ENCODE results near the gene GFPT2. TPM values are rescaled to one million over a fixed set of nuclear protein-coding genes. Genes with fewer than 3 reads are reported as not detected.

Gene GFPT2
- total RNA-seq, 4 donors from 2014 or later = 2.5 to 8.4 (median 3.8) TPM

- WGBS, 2 donors = 87 to 88% methylated on average over 17 to 24 of the region's 24 CpGs
- TF ChIP-seq POLR2A (IDR thresholded peaks at IDR 0.05) = no peak
- TF ChIP-seq, protein P1, sequence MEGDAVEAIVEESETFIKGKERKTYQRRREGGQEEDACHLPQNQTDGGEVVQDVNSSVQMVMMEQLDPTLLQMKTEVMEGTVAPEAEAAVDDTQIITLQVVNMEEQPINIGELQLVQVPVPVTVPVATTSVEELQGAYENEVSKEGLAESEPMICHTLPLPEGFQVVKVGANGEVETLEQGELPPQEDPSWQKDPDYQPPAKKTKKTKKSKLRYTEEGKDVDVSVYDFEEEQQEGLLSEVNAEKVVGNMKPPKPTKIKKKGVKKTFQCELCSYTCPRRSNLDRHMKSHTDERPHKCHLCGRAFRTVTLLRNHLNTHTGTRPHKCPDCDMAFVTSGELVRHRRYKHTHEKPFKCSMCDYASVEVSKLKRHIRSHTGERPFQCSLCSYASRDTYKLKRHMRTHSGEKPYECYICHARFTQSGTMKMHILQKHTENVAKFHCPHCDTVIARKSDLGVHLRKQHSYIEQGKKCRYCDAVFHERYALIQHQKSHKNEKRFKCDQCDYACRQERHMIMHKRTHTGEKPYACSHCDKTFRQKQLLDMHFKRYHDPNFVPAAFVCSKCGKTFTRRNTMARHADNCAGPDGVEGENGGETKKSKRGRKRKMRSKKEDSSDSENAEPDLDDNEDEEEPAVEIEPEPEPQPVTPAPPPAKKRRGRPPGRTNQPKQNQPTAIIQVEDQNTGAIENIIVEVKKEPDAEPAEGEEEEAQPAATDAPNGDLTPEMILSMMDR (IDR thresholded peaks at IDR 0.05) = no peak
- no peak overlapping the region for H3K4me3 ChIP-seq (ENCODE audit: low read depth, poor library complexity, severe bottlenecking)
- DNase-seq (ENCODE audit: low spot score in 2 of 2) = no peak
- intact Hi-C loops (cut with DNase I; ENCODE audit: low total_unique reads) = no loop called here
Observed at GRCh38 chr5:180370861-180371641, 17.9 kb upstream of the GFPT2 start.

DNA sequence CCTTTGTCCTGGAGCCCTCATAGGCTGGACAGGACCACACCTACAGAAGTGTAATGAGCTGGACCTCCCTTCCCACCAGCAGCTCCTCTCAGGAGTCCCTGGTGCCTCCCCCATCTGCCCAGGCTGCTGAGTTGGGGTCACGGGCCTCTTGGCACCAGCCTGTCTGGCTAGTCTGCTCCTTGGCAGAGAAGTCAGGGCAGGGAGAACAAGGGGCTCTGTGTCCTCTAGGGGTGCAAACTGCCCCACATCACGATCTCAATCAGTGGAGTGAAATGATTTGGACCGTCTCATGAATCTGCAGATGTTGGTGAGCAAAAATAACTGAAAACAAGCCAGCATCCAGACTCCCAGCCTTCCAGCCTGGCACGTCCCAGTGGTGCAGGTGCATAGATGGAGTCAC, 14.9 kb upstream of the GFPT2 start:
- TF ChIP-seq, protein P1 (IDR thresholded peaks at IDR 0.05) = no peak
- DNase-seq (ENCODE audit: low spot score in 2 of 2) = no peak
- no peak overlapping the region for H3K4me3 ChIP-seq (ENCODE audit: low read depth, poor library complexity, severe bottlenecking)
- intact Hi-C loops (cut with DNase I; ENCODE audit: low total_unique reads) = loop anchor here (2.0 kb wide), 1 partner anchor 29 kb away; no protein-coding TSS in a partner anchor
- WGBS, 2 donors = 88% methylated on average over 4 of the region's 4 CpGs

GRCh38 chr5:180367300-180367699, 14.2 kb upstream of the GFPT2 start:
- WGBS, 2 donors = 87 to 92% methylated on average over 8 of the region's 8 CpGs
- H3K4me3 ChIP-seq (ENCODE audit: low read depth, poor library complexity, severe bottlenecking) = no peak overlapping the region
- DNase-seq (ENCODE audit: low spot score in 2 of 2) = no peak
- no peak for TF ChIP-seq POLR2A (IDR thresholded peaks at IDR 0.05)
- TF ChIP-seq, protein P1 (IDR thresholded peaks at IDR 0.05) = no peak
- intact Hi-C loops (cut with DNase I; ENCODE audit: low total_unique reads) = no loop called here

GRCh38 chr5:180366326-180366725, 13.2 kb upstream of the GFPT2 start:
- no peak overlapping the region for H3K4me3 ChIP-seq (ENCODE audit: low read depth, poor library complexity, severe bottlenecking)
- intact Hi-C loops (cut with DNase I; ENCODE audit: low total_unique reads) = no loop called here
- TF ChIP-seq, protein P1 (IDR thresholded peaks at IDR 0.05) = no peak
- no peak for TF ChIP-seq POLR2A (IDR thresholded peaks at IDR 0.05)
- DNase-seq (ENCODE audit: low spot score in 2 of 2) = no peak
- 30 to 43% methylated on average over 12 of the region's 12 CpGs for WGBS, 2 donors

DNA sequence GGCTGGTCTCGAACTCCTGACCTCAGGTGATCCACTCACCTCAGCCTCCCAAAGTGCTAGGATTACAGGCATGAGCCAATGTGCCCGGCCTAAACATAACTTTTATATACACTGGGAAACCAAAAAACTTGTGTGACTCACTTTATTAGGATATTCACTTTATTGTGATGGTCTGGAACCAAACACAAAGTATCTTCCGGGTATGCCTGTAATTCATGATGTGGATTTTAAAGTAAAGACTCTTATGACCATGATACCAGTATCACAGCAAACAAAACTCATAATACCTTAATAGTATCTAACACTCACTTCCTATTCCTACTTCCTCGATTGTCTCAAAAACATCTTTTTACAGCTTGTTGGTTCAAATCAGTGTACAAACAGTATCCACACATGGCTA, 12.7 kb upstream of the GFPT2 start:
- no peak overlapping the region for H3K4me3 ChIP-seq (ENCODE audit: low read depth, poor library complexity, severe bottlenecking)
- no peak for DNase-seq (ENCODE audit: low spot score in 2 of 2)
- TF ChIP-seq POLR2A (IDR thresholded peaks at IDR 0.05) = no peak
- TF ChIP-seq, protein P1 (IDR thresholded peaks at IDR 0.05) = no peak
- WGBS, 2 donors = 79 to 90% methylated on average over 4 of the region's 4 CpGs
- intact Hi-C loops (cut with DNase I; ENCODE audit: low total_unique reads) = no loop called here
